Measurements from ENCODE around the gene GFER. TPM values are rescaled to one million over a fixed set of nuclear protein-coding genes. Genes with fewer than 3 reads are reported as not detected.

Gene GFER
- total and polyA plus RNA-seq, 9 of the 15 experiments (the other 6 are each of a cell fraction or from before 2014, with no cell fraction given), result 4.3 to 53.7 (median 19.8) TPM

DNA sequence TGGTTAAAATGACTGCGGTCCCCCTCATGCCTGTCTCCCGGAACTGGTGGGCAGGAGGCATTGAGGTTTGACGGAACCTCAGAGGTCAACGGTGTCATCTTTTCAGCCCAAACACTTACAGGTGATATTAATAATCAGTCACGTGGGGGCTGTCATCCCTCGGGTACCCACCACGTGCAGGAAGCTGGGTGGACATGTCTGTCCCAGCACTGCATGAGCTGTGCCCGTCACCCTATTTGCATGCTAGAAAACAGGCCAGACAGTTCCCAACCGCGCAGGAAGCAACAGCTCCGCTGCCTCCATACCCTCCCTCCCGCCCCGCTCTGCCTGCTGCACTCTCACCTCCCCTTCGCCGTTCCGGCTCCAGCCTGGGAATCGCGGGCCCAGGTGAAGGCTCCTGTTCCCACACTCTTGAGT, 7.2 kb downstream of the GFER start (continued):
- TF ChIP-seq, protein P1, sequence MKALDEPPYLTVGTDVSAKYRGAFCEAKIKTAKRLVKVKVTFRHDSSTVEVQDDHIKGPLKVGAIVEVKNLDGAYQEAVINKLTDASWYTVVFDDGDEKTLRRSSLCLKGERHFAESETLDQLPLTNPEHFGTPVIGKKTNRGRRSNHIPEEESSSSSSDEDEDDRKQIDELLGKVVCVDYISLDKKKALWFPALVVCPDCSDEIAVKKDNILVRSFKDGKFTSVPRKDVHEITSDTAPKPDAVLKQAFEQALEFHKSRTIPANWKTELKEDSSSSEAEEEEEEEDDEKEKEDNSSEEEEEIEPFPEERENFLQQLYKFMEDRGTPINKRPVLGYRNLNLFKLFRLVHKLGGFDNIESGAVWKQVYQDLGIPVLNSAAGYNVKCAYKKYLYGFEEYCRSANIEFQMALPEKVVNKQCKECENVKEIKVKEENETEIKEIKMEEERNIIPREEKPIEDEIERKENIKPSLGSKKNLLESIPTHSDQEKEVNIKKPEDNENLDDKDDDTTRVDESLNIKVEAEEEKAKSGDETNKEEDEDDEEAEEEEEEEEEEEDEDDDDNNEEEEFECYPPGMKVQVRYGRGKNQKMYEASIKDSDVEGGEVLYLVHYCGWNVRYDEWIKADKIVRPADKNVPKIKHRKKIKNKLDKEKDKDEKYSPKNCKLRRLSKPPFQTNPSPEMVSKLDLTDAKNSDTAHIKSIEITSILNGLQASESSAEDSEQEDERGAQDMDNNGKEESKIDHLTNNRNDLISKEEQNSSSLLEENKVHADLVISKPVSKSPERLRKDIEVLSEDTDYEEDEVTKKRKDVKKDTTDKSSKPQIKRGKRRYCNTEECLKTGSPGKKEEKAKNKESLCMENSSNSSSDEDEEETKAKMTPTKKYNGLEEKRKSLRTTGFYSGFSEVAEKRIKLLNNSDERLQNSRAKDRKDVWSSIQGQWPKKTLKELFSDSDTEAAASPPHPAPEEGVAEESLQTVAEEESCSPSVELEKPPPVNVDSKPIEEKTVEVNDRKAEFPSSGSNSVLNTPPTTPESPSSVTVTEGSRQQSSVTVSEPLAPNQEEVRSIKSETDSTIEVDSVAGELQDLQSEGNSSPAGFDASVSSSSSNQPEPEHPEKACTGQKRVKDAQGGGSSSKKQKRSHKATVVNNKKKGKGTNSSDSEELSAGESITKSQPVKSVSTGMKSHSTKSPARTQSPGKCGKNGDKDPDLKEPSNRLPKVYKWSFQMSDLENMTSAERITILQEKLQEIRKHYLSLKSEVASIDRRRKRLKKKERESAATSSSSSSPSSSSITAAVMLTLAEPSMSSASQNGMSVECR (CRISPR knock-in tag; IDR thresholded peaks at IDR 0.05), result no peak
- TF ChIP-seq, protein P2, sequence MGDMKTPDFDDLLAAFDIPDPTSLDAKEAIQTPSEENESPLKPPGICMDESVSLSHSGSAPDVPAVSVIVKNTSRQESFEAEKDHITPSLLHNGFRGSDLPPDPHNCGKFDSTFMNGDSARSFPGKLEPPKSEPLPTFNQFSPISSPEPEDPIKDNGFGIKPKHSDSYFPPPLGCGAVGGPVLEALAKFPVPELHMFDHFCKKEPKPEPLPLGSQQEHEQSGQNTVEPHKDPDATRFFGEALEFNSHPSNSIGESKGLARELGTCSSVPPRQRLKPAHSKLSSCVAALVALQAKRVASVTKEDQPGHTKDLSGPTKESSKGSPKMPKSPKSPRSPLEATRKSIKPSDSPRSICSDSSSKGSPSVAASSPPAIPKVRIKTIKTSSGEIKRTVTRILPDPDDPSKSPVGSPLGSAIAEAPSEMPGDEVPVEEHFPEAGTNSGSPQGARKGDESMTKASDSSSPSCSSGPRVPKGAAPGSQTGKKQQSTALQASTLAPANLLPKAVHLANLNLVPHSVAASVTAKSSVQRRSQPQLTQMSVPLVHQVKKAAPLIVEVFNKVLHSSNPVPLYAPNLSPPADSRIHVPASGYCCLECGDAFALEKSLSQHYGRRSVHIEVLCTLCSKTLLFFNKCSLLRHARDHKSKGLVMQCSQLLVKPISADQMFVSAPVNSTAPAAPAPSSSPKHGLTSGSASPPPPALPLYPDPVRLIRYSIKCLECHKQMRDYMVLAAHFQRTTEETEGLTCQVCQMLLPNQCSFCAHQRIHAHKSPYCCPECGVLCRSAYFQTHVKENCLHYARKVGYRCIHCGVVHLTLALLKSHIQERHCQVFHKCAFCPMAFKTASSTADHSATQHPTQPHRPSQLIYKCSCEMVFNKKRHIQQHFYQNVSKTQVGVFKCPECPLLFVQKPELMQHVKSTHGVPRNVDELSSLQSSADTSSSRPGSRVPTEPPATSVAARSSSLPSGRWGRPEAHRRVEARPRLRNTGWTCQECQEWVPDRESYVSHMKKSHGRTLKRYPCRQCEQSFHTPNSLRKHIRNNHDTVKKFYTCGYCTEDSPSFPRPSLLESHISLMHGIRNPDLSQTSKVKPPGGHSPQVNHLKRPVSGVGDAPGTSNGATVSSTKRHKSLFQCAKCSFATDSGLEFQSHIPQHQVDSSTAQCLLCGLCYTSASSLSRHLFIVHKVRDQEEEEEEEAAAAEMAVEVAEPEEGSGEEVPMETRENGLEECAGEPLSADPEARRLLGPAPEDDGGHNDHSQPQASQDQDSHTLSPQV (IDR thresholded peaks at IDR 0.05), result no peak
- TF ChIP-seq YBX1 (IDR thresholded peaks at IDR 0.05), result no peak
